Trophoblast cell (in vitro differentiated cells and primary cell): ENCODE measurements around the gene SPRN.

Experiments used
- DNase-seq, 2 donors: peaks; one replicate each; pipeline ENCODE4 v3.0.0-alpha.2; 2016
- H2AFZ ChIP-seq: 2 replicates; pipeline ENCODE4 v1.6.1; 2013; ENCODE audit warnings: low read length, moderate library complexity, mild to moderate bottlenecking; ENCODE audit not compliant: insufficient read depth, poor library complexity
- H2AK5ac ChIP-seq: 2 replicates; pipeline ENCODE4 v1.6.1; 2013; ENCODE audit warnings: mild to moderate bottlenecking, low read length
- H2BK120ac ChIP-seq: 2 replicates; pipeline ENCODE4 v1.6.1; 2013; ENCODE audit warnings: low read length, mild to moderate bottlenecking, moderate library complexity; ENCODE audit not compliant: insufficient read depth, poor library complexity
- H2BK12ac ChIP-seq: 2 replicates; pipeline ENCODE4 v1.6.1; 2013; ENCODE audit warnings: mild to moderate bottlenecking, low read length, moderate library complexity
- H2BK5ac ChIP-seq: 2 replicates; pipeline ENCODE4 v1.6.1; 2013; ENCODE audit warnings: low read length, low read depth, moderate library complexity, mild to moderate bottlenecking; ENCODE audit not compliant: poor library complexity
- H3K14ac ChIP-seq: 2 replicates; pipeline ENCODE4 v1.6.1; 2013; ENCODE audit warnings: mild to moderate bottlenecking, low read length
- H3K18ac ChIP-seq: 2 replicates; pipeline ENCODE4 v1.6.1; 2013; ENCODE audit warnings: mild to moderate bottlenecking, low read length
- H3K23ac ChIP-seq: 2 replicates; pipeline ENCODE4 v1.6.1; 2013; ENCODE audit warnings: low read length
- H3K27ac ChIP-seq: 2 replicates; pipeline ENCODE4 v1.5.1; 2013; ENCODE audit warnings: low read depth, mild to moderate bottlenecking, inconsistent platforms, low read length, moderate library complexity
- H3K27me3 ChIP-seq: 2 replicates; pipeline ENCODE4 v1.6.1; 2013; ENCODE audit warnings: inconsistent platforms, mild to moderate bottlenecking, low read length, moderate library complexity; ENCODE audit not compliant: insufficient read depth
- H3K36me3 ChIP-seq, 2 experiments: 1 replicate in 1 of 2; 2 replicates in 1 of 2; pipeline ENCODE4 v1.6.1; 2013; ENCODE audit warnings: low read length in 2 of 2, mild to moderate bottlenecking in 2 of 2, moderate library complexity in 1 of 2; ENCODE audit not compliant: insufficient read depth in 2 of 2, control insufficient read depth in 1 of 2
- H3K4ac ChIP-seq: 2 replicates; pipeline ENCODE4 v1.6.1; 2013; ENCODE audit warnings: low read depth, mild to moderate bottlenecking, low read length, moderate library complexity
- H3K4me1 ChIP-seq, 2 experiments: 1 replicate in 1 of 2; 2 replicates in 1 of 2; pipeline ENCODE4 v1.6.1; 2013; ENCODE audit warnings: low read length in 2 of 2, mild to moderate bottlenecking in 2 of 2, moderate library complexity in 1 of 2; ENCODE audit not compliant: insufficient read depth in 2 of 2, control insufficient read depth in 1 of 2
- H3K4me2 ChIP-seq: 2 replicates; pipeline ENCODE4 v1.6.1; 2013; ENCODE audit warnings: inconsistent platforms, mild to moderate bottlenecking, low read length, moderate library complexity
- H3K4me3 ChIP-seq: 2 replicates; pipeline ENCODE4 v1.5.1; 2013; ENCODE audit warnings: mild to moderate bottlenecking, low read depth, low read length, inconsistent platforms
- H3K79me1 ChIP-seq: one replicate; pipeline ENCODE4 v1.6.1; 2013; ENCODE audit warnings: low read length
- H3K79me2 ChIP-seq: 2 replicates; pipeline ENCODE4 v1.6.1; 2013; ENCODE audit warnings: low read length, mild to moderate bottlenecking; ENCODE audit not compliant: control insufficient read depth, insufficient read depth, poor library complexity
- H3K9ac ChIP-seq: 2 replicates; pipeline ENCODE4 v1.6.1; 2013; ENCODE audit warnings: mild to moderate bottlenecking, low read length
- H3K9me3 ChIP-seq: 2 replicates; pipeline ENCODE4 v1.6.1; 2013; ENCODE audit warnings: low read depth, mild to moderate bottlenecking, control low read depth, inconsistent platforms, low read length; ENCODE audit not compliant: insufficient read depth
- H4K12ac ChIP-seq: 2 replicates; pipeline ENCODE4 v1.6.1; 2013; ENCODE audit warnings: low read depth, mild to moderate bottlenecking, low read length, moderate library complexity
- H4K8ac ChIP-seq: 2 replicates; pipeline ENCODE4 v1.6.1; 2013; ENCODE audit warnings: low read depth, mild to moderate bottlenecking, low read length, moderate library complexity
- H4K91ac ChIP-seq: one replicate; pipeline ENCODE4 v1.6.1; 2013; ENCODE audit warnings: low read depth, mild to moderate bottlenecking, low read length, moderate library complexity
- WGBS: extraction: QIAGEN DNeasy Blood & Tissue Kit; methylation state at CpG from one replicate; pipeline ENCODE4 v1.1.7; 2013; ENCODE audit warnings: missing lambda C conversion rate; ENCODE audit not compliant: insufficient read length, insufficient coverage; ENCODE audit errors: extremely low coverage; 5-methylcytosine and 5-hydroxymethylcytosine counted together

SPRN gene

DNA sequence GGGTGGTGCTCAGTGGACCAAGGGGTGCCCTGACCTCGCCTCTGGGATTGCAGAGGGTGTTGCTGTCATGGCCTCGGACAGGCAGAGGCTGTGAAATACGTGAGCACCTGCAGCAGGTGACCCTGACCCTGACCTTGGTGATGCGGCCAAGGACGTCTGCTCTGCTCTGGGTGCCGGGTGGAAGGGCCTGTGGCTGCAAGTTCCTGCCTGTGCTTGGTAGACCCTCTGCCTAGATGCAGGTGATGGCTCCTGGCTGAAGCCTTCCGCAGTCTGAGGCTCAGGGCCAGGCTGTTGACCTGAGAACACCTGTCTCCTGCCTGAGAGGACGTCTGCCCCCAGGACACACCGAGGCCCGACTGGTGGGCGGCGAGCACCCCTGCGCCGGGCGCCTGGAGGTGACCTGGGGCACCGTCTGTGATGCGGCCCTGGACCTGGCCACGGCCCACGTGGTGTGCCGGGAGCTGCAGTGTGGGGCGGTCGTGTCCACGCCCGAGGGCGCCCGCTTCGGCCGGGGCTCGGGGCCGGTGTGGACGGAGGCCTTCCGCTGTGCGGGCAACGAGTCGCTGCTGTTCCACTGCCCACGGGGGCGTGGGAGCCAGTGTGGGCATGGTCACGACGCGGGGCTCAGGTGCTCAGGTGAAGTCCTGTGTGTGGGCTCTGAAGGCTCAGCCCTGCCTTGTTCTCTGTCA is 33.7 kb upstream of the SPRN start:
- no peak overlapping the region for H3K14ac ChIP-seq
- no peak overlapping the region for H2AK5ac ChIP-seq
- peaks cover 75% of the 10 kb centered on the region for H3K9me3 ChIP-seq

DNA sequence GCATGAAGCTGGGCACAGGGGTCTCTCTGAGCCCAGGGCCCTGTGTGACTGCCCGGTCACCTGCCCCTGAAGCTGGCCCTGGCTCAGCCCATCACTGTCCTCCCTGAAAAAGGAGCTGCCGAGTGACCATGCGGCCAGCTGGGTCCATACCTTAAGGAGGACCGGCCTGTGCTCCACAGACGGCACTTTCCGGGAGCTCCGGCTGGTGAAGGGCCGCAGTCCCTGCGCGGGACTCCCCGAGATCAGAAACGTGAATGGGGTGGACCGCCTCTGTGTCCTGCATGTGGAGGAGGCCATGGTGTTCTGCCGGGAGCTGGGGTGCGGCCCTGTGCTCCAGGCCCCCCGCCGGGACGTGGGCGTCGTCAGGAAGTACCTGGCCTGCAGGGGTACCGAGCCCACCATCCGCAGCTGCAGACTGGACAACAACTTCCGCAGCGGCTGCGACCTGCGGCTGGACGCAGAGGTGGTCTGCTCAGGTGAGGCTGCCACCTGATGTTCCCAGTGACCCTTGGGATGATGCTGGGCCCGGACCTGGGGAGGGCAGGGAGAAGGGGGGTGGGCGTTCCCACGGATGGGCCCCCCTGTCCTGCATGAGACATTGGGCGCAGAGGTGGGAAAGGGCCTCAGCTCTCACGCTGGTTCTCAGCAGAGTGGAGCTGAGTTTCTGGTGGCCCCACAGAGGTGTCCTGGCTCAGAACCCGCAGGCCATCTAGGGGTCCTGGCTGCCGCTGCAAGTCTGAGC is 32.8 kb upstream of the SPRN start:
- H2AFZ ChIP-seq, result no peak overlapping the region
- no CpG with 5 or more reads among the region's 34 CpGs for WGBS
- no peak overlapping the region for H3K4me2 ChIP-seq
- H3K18ac ChIP-seq, result no peak overlapping the region
- H2BK120ac ChIP-seq, result no peak overlapping the region
- no peaks in the 10 kb centered on the region for H3K4me1 ChIP-seq
- no peak overlapping the region for H2BK5ac ChIP-seq
- DNase-seq, result no peak
- no peak overlapping the region for H4K12ac ChIP-seq
- no peak overlapping the region for H3K4me3 ChIP-seq
- H3K23ac ChIP-seq, result no peak overlapping the region
- no peak overlapping the region for H3K14ac ChIP-seq
- H3K79me2 ChIP-seq, result no peaks in the 10 kb centered on the region
- H3K27me3 ChIP-seq, result no peaks in the 10 kb centered on the region
- no peak overlapping the region for H2BK12ac ChIP-seq
- no peak overlapping the region for H3K9ac ChIP-seq
- H2AK5ac ChIP-seq, result no peak overlapping the region
- H3K4ac ChIP-seq, result no peak overlapping the region
- H3K27ac ChIP-seq, result no peak overlapping the region
- H3K9me3 ChIP-seq, result peaks cover 76% of the 10 kb centered on the region
- no peaks in the 10 kb centered on the region for H3K79me1 ChIP-seq
- no peaks in the 10 kb centered on the region for H3K36me3 ChIP-seq
- no peak overlapping the region for H4K91ac ChIP-seq
- H4K8ac ChIP-seq, result no peak overlapping the region

More for the DNA sequence above, 33.7 kb upstream of the SPRN start:
- Histone ChIP-seq H2BK12ac (no peak overlapping the region), H3K4me3 (no peak overlapping the region), H4K12ac (no peak overlapping the region), H2BK120ac (no peak overlapping the region), H3K79me2 (no peaks in the 10 kb centered on the region), H3K4me2 (no peak overlapping the region), H3K4me1 (no peaks in the 10 kb centered on the region), H3K18ac (no peak overlapping the region), H3K9ac (no peak overlapping the region), H2AFZ (no peak overlapping the region), H2BK5ac (no peak overlapping the region), H3K79me1 (no peaks in the 10 kb centered on the region), H3K4ac (no peak overlapping the region), H4K91ac (no peak overlapping the region), H3K27ac (no peak overlapping the region), H4K8ac (no peak overlapping the region), H3K27me3 (no peaks in the 10 kb centered on the region), H3K36me3 (no peaks in the 10 kb centered on the region), H3K23ac (no peak overlapping the region)
- no CpG with 5 or more reads among the region's 40 CpGs for WGBS
- no peak for DNase-seq

DNA sequence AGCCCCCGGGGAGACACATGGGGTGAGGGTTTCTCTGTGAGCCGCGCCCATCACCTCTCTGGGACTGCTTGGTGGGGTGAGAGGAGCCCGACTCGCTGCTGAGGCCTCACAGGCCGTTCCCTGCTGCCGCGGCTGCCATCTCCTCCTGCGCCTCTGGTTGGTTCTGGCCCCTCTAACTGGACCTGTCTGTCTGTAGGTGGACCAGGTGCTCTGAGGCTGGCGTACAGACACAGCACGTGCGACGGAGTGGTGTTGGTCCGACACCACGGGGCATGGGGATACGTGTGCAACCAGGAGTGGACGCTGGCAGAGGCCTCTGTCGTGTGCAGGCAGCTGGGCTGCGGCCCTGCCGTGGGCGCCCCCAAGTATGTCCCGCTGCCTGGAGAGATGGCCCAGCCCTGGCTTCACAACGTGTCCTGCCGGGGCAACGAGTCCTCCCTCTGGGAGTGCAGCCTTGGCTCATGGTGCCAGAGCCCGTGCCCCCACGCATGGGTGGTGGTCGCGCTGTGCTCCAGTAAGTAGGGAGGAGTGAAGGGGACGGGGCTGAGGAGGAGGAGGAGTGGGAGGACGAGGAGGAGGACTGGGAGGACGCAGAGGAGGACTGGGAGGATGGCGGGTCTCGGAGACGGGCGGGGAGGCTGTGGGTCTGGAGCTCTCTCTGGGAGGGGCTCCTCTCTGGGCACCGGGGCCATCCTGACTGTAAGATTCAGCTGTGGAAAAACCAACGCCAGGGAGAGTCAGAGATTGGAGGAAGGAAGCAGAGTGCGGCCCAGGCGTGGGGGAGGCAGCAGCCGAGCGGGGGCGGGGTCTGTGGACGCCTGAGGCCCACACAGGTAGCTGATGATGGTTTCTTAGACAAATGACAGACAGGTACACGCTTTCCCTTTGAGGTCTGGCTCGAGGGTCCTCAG is 31.9 kb upstream of the SPRN start:
- no CpG with 5 or more reads among the region's 46 CpGs for WGBS
- Histone ChIP-seq H3K4me2 (no peak overlapping the region), H3K14ac (no peak overlapping the region), H3K4me3 (no peak overlapping the region), H2BK5ac (no peak overlapping the region), H4K8ac (no peak overlapping the region), H3K9me3 (peaks cover 72% of the 10 kb centered on the region), H4K91ac (no peak overlapping the region), H2BK120ac (no peak overlapping the region), H3K4ac (no peak overlapping the region), H3K36me3 (no peaks in the 10 kb centered on the region), H3K4me1 (no peaks in the 10 kb centered on the region), H3K79me2 (no peaks in the 10 kb centered on the region), H3K23ac (no peak overlapping the region), H3K79me1 (no peaks in the 10 kb centered on the region), H3K9ac (no peak overlapping the region), H3K18ac (no peak overlapping the region), H4K12ac (no peak overlapping the region), H2AFZ (no peak overlapping the region), H3K27ac (no peak overlapping the region), H2BK12ac (no peak overlapping the region), H2AK5ac (no peak overlapping the region), H3K27me3 (no peaks in the 10 kb centered on the region)
- DNase-seq, result no peak

DNA sequence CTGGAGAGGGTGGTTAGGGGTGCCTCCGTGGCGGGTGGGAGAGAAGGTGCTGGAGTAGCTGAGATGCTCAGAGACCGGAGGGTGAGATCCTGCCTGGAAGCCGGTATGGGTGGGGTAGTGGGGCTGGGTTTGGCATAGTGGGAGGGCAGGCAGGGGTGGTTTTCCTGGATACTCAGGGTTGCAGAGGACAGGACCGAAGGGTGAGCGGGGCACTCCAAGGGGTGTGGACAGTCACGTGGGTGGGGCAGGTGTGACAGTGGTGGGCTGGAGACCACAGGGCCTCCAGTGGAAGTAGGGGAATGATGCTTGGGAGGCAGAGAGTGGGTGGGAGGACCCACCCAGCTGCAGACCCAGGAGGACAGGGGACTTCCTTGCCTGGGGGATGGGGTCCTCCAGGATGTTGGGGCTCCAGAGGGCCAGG is 31.2 kb upstream of the SPRN start:
- Histone ChIP-seq H4K8ac (no peak overlapping the region), H3K23ac (no peak overlapping the region), H3K4me1 (no peaks in the 10 kb centered on the region), H3K79me1 (no peaks in the 10 kb centered on the region), H3K9me3 (peaks cover 72% of the 10 kb centered on the region), H3K4me2 (no peak overlapping the region), H4K12ac (no peak overlapping the region), H3K9ac (no peak overlapping the region), H3K14ac (no peak overlapping the region), H3K36me3 (no peaks in the 10 kb centered on the region), H2AK5ac (no peak overlapping the region), H4K91ac (no peak overlapping the region), H3K18ac (no peak overlapping the region), H2AFZ (no peak overlapping the region), H3K4me3 (no peak overlapping the region), H3K4ac (no peak overlapping the region), H2BK12ac (no peak overlapping the region), H3K27me3 (no peaks in the 10 kb centered on the region), H3K27ac (no peak overlapping the region), H2BK5ac (no peak overlapping the region), H2BK120ac (no peak overlapping the region), H3K79me2 (no peaks in the 10 kb centered on the region)
- WGBS, result no CpG with 5 or more reads among the region's 7 CpGs
- DNase-seq, result no peak
